GM19468 (cell line): ENCODE results near the gene ASB5.
"Not testable (repeated sequence)": the region's sequence is repeated elsewhere in the genome, so short reads cannot be mapped to it uniquely, and the experiment has no call there.

Source experiments
- ATAC-seq: cut with Tn5 transposase; IDR thresholded peaks from one replicate; pipeline ENCODE4 v1.9.1; 2021; ENCODE audit warnings: mild to moderate bottlenecking, moderate library complexity, moderate number of reproducible peaks; ENCODE audit not compliant: unreplicated experiment; ENCODE audit errors: extremely low read depth

The ASB5 gene

DNA sequence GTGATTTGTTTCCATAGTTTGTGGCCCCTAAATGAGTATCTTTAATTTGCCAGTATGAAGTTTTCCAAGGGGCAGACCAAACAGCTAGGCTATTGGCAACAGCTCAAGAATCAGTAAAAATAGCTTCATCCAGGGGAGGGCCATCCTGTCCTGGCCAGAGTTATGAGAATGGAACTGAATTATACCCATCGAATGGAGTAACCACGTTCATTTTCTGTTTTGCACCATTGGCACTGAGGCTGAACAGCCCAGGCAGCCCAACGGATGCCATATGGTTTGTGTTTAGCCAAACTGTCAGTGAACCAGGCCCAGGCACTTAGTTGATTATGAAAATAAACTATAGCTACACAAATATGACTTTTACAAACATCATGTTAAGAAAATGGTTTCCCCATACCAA, 17.7 kb upstream of the ASB5 start:
- no peak for ATAC-seq

GRCh38 chr4:176279560-176279959, 10.5 kb upstream of the ASB5 start:
- not testable (repeated sequence) for ATAC-seq

- ATAC-seq, result peak; percentile 83
Measured at GRCh38 chr4:176277162-176277904, 8.3 kb upstream of the ASB5 start.

DNA sequence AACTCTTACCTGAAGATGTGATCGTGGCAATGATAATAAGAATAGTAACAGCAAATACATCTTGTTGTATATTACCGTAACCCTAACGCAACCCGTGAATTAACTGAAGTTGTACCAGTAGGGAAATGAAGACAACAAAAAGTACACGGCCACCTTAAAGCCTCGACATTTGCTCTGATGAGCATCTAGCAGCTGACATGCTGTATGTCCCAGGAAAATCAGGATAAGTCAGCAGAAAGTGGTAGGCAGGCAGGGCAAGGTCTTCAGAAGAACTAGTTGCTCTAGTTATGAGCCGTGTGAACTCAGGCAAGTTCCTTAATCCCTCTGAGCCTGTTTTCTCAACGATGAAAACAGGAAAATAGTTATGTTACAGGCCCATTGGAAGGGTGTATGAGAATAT, 7.7 kb upstream of the ASB5 start:
- ATAC-seq, result no peak

DNA sequence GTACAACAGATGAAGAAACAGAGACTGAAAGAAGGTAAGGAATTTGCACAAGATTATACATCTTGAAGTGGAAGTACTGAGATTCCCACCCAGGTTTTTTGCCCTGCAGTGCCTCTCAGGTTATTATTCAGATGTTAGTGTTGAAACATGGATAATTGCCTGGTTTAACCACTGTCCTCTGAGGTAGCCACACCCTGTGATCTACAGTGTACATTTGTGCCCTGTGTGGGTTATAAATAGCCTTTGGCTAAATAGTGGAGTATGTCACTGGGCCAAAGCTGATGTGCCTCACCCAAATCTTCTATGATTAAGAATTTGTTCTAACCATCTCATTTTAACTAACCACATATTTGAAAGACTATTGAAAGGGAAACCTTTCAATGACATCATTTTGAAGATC, 5.4 kb upstream of the ASB5 start:
- ATAC-seq, result no peak

DNA sequence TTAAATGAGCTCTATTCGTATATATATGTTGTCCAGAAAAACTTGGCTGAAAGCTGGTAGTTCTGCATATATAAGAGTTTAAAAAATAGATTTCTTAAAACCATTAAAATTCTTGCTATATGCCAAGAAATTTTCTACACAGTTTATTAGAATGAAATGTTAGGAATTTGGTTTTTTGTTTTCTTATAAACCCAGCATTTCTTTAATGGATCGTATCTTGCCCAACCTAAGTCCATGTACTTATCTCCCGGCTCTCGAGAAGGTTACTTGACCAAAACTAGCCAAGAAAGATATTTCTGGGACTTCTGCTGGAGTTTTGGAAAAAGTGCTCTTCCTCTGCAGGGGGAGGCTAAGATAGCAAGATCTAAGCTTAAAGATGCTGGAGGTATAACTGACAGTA, 4.7 kb upstream of the ASB5 start:
- no peak for ATAC-seq

- ATAC-seq, result no peak
Measured at GRCh38 chr4:176272799-176273198, 3.8 kb upstream of the ASB5 start.

DNA sequence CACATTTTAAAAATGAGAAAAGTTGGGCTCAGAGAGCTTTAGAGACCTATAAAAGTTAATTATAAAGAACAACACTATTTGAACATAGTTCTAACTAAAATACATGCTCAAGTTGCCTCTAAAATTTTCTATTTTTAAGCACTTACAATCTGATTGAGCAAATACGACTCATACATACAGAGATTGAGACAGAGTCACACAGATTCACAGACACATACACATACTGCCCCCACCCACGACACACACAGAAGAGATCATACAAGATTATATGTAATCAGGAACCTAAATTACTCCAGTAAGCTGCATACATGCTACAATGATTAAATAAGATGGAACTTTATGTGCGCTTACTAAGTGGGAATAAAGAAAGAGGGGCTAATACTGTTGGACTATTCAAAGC, 2.7 kb upstream of the ASB5 start:
- ATAC-seq, result no peak

DNA sequence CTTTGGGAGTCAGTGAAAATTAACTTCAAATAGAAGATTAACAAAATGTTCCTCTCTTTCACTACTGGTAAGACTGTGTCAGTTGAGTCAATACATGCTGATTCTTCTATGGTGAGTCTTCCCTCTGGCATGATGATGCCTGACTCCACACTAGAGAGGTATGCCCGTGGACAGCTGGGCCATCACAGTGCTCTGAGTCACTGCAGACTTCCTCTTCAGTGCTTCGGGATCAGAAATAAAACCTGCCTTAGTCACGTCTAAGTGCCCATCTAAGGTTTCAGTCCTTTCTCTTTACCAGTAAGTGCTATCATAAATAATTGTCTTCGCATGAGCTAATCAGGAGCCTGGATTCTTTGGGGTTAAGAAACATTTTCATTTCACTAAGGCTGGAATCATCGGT, 1.6 kb upstream of the ASB5 start:
- ATAC-seq, result no peak

DNA sequence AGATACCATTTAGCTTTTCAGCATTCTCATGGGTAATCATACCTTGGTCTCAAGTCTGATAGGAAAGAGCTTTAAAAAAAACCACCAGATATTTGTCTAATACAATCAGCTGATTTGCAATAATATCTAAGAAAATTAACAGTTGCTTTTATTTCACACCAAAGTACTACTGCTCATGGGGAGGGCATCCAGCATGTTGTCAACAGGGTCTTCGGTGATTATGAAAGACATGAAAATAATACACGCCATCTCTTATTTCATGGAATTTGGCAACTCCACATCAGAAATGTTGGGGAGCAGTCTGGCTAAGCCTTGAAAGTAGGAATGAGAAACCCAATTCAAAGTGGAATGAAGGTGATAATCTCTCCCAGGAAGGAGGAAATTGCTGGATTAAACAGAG, 3.0 kb downstream of the ASB5 start:
- ATAC-seq, result no peak

- ATAC-seq, result peak; percentile 72
Measured at GRCh38 chr4:176262243-176262642, 6.8 kb downstream of the ASB5 start.

- ATAC-seq, result no peak
Measured at GRCh38 chr4:176261481-176261880, 7.5 kb downstream of the ASB5 start.

GRCh38 chr4:176261018-176261417, 8.0 kb downstream of the ASB5 start:
- ATAC-seq, result no peak

GRCh38 chr4:176259330-176260090, 9.5 kb downstream of the ASB5 start:
- no peak for ATAC-seq

- no peak for ATAC-seq
Measured at GRCh38 chr4:176258135-176258534, 10.9 kb downstream of the ASB5 start.

DNA sequence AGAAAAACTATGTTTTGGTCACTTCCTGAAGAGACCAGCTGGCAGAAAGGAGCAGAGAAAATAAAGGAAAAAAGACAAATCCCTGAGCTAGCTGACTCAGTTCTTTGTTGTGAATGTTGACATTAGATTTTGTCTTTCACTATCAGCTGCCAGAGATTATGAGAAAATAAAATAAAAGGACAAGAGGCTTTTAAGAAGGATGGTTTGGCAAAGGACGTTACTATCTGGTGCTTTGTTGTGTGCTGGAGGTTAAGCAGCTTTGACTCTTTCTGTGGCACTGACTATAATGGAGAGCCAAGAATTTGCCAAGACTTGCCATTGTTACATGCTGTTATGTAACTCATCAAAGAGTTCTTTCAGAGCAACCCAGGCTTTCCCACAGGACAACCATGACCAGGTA, 12.1 kb downstream of the ASB5 start:
- ATAC-seq, result no peak

DNA sequence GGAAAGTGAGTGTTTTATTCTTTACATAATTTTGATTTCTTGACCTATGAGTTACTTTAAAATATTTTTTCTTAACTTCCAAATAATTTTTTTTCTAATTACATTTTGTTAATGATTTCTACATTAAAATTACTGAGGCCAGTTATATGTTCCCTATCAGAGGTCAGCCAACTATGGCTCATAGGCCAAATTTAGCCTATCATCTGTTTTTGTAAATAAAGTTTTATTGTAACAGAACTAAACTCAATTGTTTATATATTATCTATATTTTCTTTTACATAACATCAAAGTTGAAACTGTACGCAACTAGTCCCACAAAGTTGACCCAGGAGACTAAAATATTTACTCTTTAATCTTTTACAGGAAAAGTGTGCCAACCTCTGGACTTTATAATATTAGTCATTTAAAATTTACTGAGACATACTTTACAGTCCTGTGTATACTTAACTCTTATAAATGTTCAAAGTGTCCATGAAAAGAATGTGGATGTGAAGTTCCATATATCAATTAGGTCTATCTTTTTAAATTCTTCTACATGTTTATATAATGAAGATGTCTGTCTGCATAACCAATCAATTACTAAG, 26.2 kb downstream of the ASB5 start:
- ATAC-seq, result no peak

- ATAC-seq, result no peak
Measured at GRCh38 chr4:176241703-176242102, 27.3 kb downstream of the ASB5 start.

- ATAC-seq, result no peak
Measured at GRCh38 chr4:176238826-176239225, 30.2 kb downstream of the ASB5 start.

DNA sequence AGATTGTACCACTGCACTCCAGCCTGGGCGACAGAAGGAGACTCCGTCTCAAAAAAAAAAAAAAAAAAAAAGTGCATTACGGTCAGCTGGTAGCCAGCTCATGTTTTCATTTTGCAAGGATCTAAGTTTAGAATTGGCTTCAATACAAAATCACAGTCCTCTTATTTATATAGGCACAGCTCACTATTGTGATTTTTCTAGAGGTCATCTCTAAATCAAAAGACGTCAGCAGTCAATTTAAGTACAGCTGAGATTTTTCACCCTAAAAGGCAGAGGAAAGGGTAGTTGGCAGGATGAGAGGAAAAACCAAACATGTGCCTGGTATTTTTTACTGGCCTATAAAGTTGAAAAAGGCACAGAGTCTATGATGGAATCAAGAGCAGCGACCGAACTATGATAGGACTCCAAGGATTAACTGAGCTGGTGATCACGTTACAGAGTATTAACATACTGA, 30.8 kb downstream of the ASB5 start:
- ATAC-seq, result no peak

GRCh38 chr4:176236946-176237345, 32.1 kb downstream of the ASB5 start:
- ATAC-seq, result no peak
